GM18951 (cell line): Measurements from ENCODE around the gene LAYN.

Experiments
- POLR2A ChIP-seq: IDR thresholded peaks from 4 replicates; pipeline ENCODE4 v1.6.1; 2011; ENCODE audit warnings: mild to moderate bottlenecking; ENCODE audit not compliant: insufficient read length, insufficient read depth; ENCODE audit errors: extremely low read depth
- in situ Hi-C: fragments of 300-500 bp; cut with MboI; formaldehyde crosslinking; loops from one replicate; pipeline ENCODE4 v1.12.0; 2022; ENCODE audit warnings: low sequenced_read_pairs, mixed read lengths, inconsistent platforms; ENCODE audit not compliant: unreplicated experiment

Gene LAYN

DNA sequence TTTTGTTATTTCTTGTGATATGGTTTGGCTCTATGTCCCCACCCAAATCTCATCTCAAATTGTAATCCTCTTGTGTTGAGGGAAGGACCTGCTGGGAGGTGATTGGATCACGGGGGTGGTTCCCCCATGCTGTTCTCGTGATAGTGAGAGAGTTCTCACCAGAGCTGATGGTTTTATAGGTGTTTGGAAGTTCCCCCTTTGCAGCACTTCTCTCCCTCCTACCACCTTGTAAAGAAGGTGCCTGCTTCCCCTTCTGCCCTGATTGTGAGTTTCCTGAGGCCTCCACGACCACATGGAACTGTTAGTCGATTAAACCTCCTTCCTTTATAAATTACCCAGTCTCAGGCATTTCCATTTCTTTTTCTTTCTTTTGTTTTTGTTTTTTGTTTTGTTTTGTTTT, 37.3 kb downstream of the LAYN start:
- in situ Hi-C loops = no loop called here
- no peak for TF ChIP-seq POLR2A

DNA sequence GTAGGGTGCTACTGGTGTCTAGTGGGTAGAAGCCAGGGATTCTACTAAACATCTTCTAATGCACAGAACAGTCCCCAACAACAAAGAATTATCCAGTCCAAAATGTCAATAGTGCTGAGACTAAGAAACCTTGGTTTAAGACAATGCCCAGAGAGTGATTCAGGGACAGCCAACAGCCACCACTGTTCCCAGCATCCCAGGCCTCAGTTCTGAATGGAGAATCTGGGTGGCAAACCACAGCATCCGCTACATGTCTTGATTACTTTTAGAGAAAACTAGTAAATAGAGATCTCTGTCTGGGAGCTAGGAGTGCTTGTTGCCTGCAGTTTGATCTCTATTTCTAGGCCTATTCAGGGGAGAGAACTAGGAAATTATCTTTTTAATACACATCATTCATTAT, 40.8 kb downstream of the LAYN start:
- in situ Hi-C loops = no loop called here

DNA sequence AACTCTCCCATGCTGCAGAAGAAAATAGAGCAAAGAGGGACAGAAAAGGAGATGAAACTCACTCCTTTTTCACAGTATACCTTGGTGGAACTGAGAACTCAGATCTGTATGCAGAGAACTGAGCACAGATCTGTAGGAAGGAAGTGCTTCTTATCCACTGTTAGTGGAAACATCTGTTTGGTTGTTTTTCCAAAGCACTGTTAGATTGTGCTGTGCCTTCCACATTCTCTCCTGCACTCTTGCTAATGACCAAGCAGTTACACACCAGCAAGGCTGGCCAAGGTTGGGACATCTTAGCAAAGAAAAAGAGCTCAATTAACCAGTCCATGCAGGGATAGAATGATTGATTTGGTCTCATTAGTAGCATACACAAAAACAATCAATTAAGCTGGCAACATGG, 41.6 kb downstream of the LAYN start:
- TF ChIP-seq POLR2A = no peak
- in situ Hi-C loops = no loop called here

More for the DNA sequence above, 40.8 kb downstream of the LAYN start:
- no peak for TF ChIP-seq POLR2A

DNA sequence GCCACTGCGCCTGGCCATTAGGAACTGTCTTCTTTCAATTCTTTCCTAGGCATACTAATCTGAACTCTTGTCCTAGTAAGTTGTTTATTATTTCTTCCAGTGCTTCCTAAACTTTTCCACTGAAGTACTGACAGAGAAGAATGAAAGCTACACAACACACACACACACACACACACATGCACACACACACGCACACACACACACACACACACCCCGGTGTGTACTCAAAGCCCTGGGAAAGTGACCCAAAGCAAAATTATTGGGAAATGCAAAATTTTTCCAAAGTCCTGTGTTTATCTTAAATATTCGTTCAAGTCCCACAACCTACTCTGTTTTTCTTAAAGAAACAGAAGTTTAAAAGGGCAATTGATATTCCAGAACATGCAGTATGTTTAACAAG, 42.4 kb downstream of the LAYN start:
- TF ChIP-seq POLR2A = no peak
- in situ Hi-C loops = no loop called here

DNA sequence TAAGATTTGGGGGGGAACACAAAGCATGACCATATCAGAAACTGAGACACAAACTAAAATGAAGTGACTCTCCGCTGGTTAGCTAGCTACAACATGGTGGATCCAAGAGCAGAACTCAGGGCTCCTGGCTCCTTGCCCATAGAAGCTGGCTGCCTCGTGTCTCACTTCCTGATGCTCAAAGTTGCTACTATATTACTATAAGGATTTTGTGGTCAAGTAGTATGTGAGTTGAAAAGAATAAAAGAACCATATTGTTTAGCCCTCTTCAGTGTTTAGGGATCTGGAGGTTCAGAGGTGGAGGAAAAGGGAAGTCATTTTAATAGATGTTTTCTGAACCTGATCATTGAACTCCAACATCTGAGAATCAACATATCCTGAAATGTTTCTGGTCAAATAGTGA, 44.9 kb downstream of the LAYN start:
- in situ Hi-C loops = no loop called here
- no peak for TF ChIP-seq POLR2A

DNA sequence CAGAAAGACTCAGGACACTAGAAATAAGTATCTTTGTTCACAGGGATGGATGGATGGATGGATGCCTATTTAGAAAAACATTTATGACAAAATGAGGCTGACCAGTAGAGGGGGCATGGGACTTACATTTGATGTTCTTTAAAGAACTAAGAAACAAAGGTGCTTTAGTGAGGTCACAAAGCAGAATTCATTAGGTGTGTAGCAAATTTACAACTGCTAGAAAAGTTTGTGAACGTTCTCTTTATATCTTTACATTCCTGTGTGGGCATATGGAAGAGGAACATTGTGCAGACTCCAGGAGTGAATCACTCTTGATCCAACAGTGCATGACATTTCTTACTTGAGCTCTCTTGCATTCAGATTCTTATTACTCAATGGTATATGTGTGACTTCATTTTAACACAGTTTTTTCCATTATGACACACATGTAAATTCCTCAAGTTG, 45.9 kb downstream of the LAYN start:
- no peak for TF ChIP-seq POLR2A
- in situ Hi-C loops = no loop called here

DNA sequence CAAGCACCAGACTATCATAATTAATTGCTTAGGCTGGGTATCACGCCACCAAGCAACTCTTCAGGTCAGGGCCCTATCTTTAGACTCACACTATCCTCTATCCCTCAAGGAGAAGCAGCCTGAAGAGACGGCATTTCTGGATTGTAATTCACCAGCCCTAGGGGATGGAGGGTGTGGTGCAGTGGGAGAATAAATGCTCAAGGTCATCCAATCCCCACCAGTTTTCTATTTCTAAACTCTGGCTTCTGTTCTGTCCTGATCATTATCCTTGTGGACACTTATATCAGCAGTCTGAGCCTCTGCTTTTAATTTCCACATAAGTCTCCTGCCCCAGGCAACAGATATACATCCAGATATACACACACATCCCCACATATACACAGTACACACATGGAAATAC, 48.6 kb downstream of the LAYN start:
- no peak for TF ChIP-seq POLR2A
- in situ Hi-C loops = no loop called here

DNA sequence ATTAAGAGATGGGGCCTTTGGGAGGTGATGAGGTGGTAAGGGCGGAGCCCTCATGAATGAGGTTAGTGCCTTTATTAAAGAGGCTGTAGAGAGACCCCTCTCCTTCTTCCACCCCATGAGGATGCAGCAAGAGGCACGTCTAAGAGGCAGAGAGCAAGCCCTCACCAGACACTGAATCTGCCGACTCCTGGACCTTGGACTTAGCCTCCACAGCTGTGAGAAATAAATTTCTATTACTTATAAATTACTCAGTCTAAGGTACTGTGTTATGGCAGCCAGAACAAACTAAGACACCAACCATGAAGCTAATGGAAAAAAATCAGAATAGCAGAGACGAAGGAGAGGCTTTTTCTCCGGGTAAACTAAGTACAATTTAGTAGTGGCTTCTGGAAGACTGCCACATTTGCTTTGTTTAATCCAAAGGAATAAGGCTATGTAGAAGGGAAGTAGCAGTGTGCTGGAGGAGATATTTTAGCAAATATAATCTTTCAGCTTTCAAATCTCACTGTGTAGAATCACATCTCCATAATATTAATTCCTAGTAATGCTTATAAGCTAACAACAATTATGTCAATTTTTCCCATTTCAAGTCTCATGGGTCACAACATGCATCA, 49.5 kb downstream of the LAYN start:
- TF ChIP-seq POLR2A = no peak
- in situ Hi-C loops = no loop called here

DNA sequence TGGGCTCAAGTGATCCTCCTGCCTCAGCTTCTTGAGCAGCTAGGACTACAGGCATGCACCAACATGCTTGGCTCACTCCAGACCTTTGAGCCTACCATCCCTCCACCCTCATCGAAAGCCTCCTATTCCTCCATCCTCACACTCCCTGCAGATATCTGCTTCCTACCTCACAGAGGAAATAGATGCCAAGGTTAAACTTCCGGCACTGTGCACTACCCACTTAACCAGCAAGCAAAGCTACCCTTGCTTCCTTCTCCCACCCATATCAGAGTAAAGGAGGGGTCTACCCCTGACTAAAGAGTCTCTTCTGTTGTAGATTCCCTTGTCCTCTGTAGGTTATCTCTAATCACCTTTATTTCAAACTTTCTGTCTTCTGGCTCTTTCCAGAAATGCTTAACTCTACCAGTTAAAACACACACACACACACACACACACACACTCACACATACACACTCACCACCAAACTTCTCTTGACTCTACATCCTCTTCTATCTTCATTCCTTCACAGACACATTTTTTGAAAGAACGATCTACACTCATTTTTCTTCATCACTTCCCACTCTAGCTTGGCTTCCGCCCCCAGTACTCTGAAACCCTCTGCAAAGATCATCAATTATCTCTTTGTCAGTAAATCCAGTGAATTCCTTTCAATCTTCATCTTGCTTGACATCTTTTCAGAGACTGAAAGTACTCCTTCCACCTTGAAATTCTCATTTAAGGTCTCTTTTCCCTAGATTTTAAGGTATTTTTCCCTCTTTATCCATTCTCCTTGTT, 50.9 kb downstream of the LAYN start:
- in situ Hi-C loops = no loop called here
- TF ChIP-seq POLR2A = no peak

DNA sequence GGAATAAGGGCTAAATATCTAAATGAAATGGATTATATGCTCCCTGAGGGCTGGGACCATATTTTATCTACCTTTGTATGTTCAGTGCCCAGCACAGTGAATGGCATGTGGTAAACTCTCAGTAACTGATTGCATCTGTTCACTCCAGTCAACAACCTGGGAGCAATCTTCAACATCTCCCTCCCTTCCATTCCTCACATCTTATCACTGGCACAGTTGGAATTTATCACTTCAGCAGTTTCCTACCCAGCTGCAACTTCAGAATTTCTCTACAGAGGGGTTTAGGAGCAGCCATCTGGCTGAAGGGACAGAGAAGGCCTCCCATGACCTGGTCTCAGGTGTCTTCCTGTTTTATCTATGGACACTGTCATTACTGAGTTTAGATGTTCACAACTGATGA, 52.0 kb downstream of the LAYN start:
- in situ Hi-C loops = no loop called here
- no peak for TF ChIP-seq POLR2A

DNA sequence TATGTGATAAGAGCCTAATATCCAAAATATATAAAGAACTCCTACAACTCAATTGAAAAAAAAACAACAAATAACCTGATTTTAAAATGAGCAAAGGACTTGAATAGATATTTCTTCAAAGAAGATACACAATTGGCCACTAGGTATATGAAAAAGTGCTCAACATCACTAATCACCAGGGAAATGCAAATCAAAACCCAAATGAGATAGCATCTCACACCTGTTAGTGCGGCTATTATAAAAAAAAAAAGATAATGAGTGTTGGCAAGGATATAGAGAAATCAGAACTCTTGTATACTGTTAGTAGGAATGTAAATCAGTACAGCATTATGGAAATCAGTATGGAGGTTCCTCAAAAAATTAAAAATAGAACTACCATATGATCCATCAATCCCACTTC, 55.8 kb downstream of the LAYN start:
- in situ Hi-C loops = no loop called here
- no peak for TF ChIP-seq POLR2A

DNA sequence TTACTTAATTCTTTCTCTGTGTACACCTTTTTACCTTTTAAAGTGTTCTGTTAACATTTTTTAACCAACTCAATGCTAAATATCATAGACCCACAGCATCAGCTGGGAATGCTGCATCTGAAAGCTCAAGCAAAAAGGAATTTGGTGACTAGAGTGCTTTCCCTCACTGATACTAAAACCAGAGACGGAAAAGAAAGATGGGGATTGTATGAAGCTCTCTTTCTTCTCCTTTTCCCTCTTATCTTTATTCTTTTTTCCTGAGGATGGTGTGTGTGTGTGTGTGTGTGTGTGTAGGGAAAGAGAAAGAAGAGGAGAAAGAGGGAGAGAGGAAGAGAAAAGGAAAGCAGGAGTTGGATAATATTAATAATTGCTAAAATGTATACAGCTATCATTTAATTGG, 57.6 kb downstream of the LAYN start:
- in situ Hi-C loops = no loop called here
- TF ChIP-seq POLR2A = no peak

DNA sequence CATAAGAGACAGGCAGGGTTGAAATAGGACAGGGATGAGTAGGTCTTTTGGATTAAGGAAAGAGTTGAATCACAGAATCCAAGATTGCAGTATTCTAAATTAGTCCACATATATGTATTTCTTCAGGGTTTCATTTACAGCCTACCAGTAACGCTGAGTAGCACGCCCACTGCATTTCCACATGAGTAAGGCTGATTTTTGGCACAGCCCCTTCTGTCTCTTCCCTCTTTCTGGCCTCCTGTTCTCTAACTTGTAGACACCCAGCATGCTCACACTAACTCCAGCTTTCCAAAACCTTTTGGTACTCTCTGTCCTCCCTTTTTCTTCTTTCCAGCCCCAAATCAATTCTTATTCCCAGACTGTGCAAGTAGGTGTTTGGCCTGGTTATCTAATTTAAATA, 58.0 kb downstream of the LAYN start:
- in situ Hi-C loops = no loop called here
- TF ChIP-seq POLR2A = no peak

DNA sequence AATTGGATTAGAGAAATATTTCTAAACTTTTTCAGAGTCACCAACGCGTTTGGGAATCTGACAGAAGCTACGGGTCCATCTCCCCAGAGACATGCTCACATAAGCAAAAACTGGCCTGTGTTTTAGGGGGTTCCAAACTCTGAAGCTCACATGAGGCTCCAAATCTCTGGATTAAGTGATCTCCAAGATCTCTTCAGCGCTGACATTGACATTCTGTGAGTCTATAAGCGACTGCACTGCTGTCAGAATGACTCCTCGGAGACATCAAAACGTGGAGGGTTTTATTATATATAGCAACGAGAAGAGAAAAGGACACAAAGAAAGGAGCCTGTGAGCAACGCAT, 61.1 kb downstream of the LAYN start:
- TF ChIP-seq POLR2A = no peak

More for the DNA sequence above, 61.1 kb downstream of the LAYN start:
- in situ Hi-C loops = loop anchor here (5.0 kb wide), 2 partner anchors 166 to 241 kb away; partner anchors contain the start of gene PPP2R1B
